HuH-7 (cell line): ENCODE data around the gene JAM3.
"Not testable (repeated sequence)": the region's sequence is repeated elsewhere in the genome, so short reads cannot be mapped to it uniquely, and the experiment has no call there.

Source experiments
- DNase-seq: peaks from one replicate; pipeline ENCODE4 v3.0.0; 2011; ENCODE audit warnings: low spot score

Gene JAM3

DNA sequence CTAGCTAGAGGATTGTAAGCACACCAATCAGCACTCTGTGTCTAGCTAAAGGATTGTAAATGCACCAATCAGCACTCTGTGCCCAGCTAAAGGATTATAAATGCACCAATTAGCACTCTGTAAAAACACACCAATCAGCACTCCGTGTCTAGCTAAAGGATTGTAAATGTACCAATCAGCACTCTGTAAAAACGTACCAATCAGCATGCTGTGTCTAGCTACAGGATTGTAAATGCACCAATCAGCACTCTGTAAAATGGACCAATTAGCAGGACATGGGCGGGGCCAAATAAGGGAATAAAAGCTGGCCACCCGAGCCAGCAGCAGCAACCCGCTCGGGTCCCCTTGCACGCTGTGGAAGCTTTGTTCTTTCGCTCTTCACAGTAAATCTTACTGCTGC is 119.2 kb downstream of the JAM3 start:
- DNase-seq, result not testable (repeated sequence)

GRCh38 chr11:134196756-134197155 is 127.9 kb downstream of the JAM3 start:
- no peak for DNase-seq

- no peak for DNase-seq
Measured at GRCh38 chr11:134199531-134199930, 130.7 kb downstream of the JAM3 start.

- no peak for DNase-seq
Measured at GRCh38 chr11:134200688-134201087, 131.8 kb downstream of the JAM3 start.
